ENCODE results near the gene SPEG. TPM values are rescaled to one million over a fixed set of nuclear protein-coding genes. Genes with fewer than 3 reads are reported as not detected.

The SPEG gene
- total RNA-seq, 1 experiment from 2014 or later, result 55.3 TPM

GRCh38 chr2:219540784-219541504 is 106.3 kb downstream of the SPEG start:
- ATAC-seq (no peak), DNase-seq (ENCODE audit: low spot score) (no peak)
- H3K4me1 Mint-ChIP-seq, result peaks cover 36% of the 10 kb centered on the region
- ChIA-PET CTCF (interaction anchor here (0.6 to 41.3 kb wide), 32 partner anchors 11 to 202 kb away, joined by 3 to 2316 read pairs (median 4); partner anchors contain the start of genes DNPEP, GMPPA, OBSL1 and STK11IP), POLR2A (no interaction called here)
- H3K36me3 Mint-ChIP-seq, result peaks cover 22% of the 10 kb centered on the region
- H3K4me3 Mint-ChIP-seq, result no peak overlapping the region
- no peaks in the 10 kb centered on the region for H3K9me3 Mint-ChIP-seq
- no peak for TF ChIP-seq USF1 (CRISPR knock-in tag; IDR thresholded peaks at IDR 0.05)
- no peak for TF ChIP-seq ZNF138 (CRISPR knock-in tag; conservative IDR thresholded peaks at IDR 0.05)
- TF ChIP-seq NR1H2 (CRISPR knock-in tag; IDR thresholded peaks at IDR 0.05), result no peak
- TF ChIP-seq ZSCAN18 (CRISPR knock-in tag; IDR thresholded peaks at IDR 0.05), result no peak
- no peak for TF ChIP-seq FOXP1 (CRISPR knock-in tag; IDR thresholded peaks at IDR 0.05; ENCODE audit: borderline replicate concordance)
- no peak for TF ChIP-seq ZNF396 (CRISPR knock-in tag; IDR thresholded peaks at IDR 0.05; ENCODE audit: borderline replicate concordance)
- TF ChIP-seq ZMAT4 (CRISPR knock-in tag; IDR thresholded peaks at IDR 0.05), result no peak
- no peak for TF ChIP-seq KAT7 (CRISPR knock-in tag; IDR thresholded peaks at IDR 0.05; ENCODE audit: borderline replicate concordance)
- TF ChIP-seq ARID4B (CRISPR knock-in tag; IDR thresholded peaks at IDR 0.05; ENCODE audit: borderline replicate concordance), result no peak
- TF ChIP-seq GRHL2 (CRISPR knock-in tag; IDR thresholded peaks at IDR 0.05; ENCODE audit: insufficient replicate concordance, severe bottlenecking), result no peak
- TF ChIP-seq ZNF671 (CRISPR knock-in tag; IDR thresholded peaks at IDR 0.05), result no peak
- no peak for TF ChIP-seq E2F1 (CRISPR knock-in tag; IDR thresholded peaks at IDR 0.05)
- no peak for TF ChIP-seq ZNF532 (CRISPR knock-in tag; IDR thresholded peaks at IDR 0.05; ENCODE audit: borderline replicate concordance)
- no peak for TF ChIP-seq CREB1 (CRISPR knock-in tag; IDR thresholded peaks at IDR 0.05)
- TF ChIP-seq ZNF425 (CRISPR knock-in tag; conservative IDR thresholded peaks at IDR 0.05), result no peak
- no peak for TF ChIP-seq ZNF317 (CRISPR knock-in tag; IDR thresholded peaks at IDR 0.05; ENCODE audit: borderline replicate concordance, low read depth)
- no peak for TF ChIP-seq TEAD1 (CRISPR knock-in tag; IDR thresholded peaks at IDR 0.05)
- peak overlapping the region; percentile 63; the same call in 1 of the 2 replicates for H3K27ac Mint-ChIP-seq
- H3K27me3 Mint-ChIP-seq (ENCODE audit: low read depth), result peaks cover 16% of the 10 kb centered on the region
